HS-27A (cell line): Measurements from ENCODE around the gene ONECUT1.
"Not testable (repeated sequence)": the region's sequence is repeated elsewhere in the genome, so short reads cannot be mapped to it uniquely, and the experiment has no call there.

Experiments
- DNase-seq: peaks from one replicate; pipeline ENCODE4 v3.0.0-alpha.2; 2012; ENCODE audit warnings: low read depth, missing footprints

The ONECUT1 gene

GRCh38 chr15:52790169-52790708 is at the start of gene ONECUT1:
ONECUT1 (minus strand) TSS chr15:52790336; CDS start chr15:52789884, 452 bp downstream.
- no peak for DNase-seq

GRCh38 chr15:52834379-52834778 is 44.2 kb upstream of the ONECUT1 start:
- DNase-seq: no peak

GRCh38 chr15:52824169-52824942 is 34.2 kb upstream of the ONECUT1 start:
- not testable (repeated sequence) for DNase-seq

GRCh38 chr15:52822475-52822874 is 32.3 kb upstream of the ONECUT1 start:
- DNase-seq: no peak

GRCh38 chr15:52819253-52819652 is 29.1 kb upstream of the ONECUT1 start:
- no peak for DNase-seq

- not testable (repeated sequence) for DNase-seq
Measured at GRCh38 chr15:52815899-52816298, 25.8 kb upstream of the ONECUT1 start.

GRCh38 chr15:52808996-52809395 is 18.9 kb upstream of the ONECUT1 start:
- DNase-seq: no peak

GRCh38 chr15:52808441-52808840 is 18.3 kb upstream of the ONECUT1 start:
- DNase-seq: no peak

GRCh38 chr15:52806284-52806655 is 16.1 kb upstream of the ONECUT1 start:
- DNase-seq: no peak

GRCh38 chr15:52805351-52806283 is 15.5 kb upstream of the ONECUT1 start:
- DNase-seq: no peak

- no peak for DNase-seq
Measured at GRCh38 chr15:52804526-52805081, 14.5 kb upstream of the ONECUT1 start.

GRCh38 chr15:52803467-52804306 is 13.6 kb upstream of the ONECUT1 start:
- no peak for DNase-seq

- no peak for DNase-seq
Measured at GRCh38 chr15:52803108-52803466, 13.0 kb upstream of the ONECUT1 start.

- no peak for DNase-seq
Measured at GRCh38 chr15:52802110-52802509, 12.0 kb upstream of the ONECUT1 start.

- no peak for DNase-seq
Measured at GRCh38 chr15:52801748-52802085, 11.6 kb upstream of the ONECUT1 start.

- no peak for DNase-seq
Measured at GRCh38 chr15:52800828-52801747, 11.0 kb upstream of the ONECUT1 start.

GRCh38 chr15:52799145-52799811 is 9.1 kb upstream of the ONECUT1 start:
- DNase-seq: no peak

GRCh38 chr15:52798529-52799101 is 8.5 kb upstream of the ONECUT1 start:
- DNase-seq: no peak

GRCh38 chr15:52797625-52798501 is 7.7 kb upstream of the ONECUT1 start:
- no peak for DNase-seq
